Astrocyte (in vitro differentiated cells and primary cell): ENCODE results near the gene MOCS3.

Experiments
- EZH2 ChIP-seq: IDR thresholded peaks from 2 replicates; pipeline ENCODE4 v1.6.1; 2012; ENCODE audit warnings: mild to moderate bottlenecking, low read length, inconsistent platforms; ENCODE audit not compliant: insufficient read depth
- TF ChIP-seq, protein P1 (sequence below): IDR thresholded peaks from 2 replicates; pipeline ENCODE4 v1.5.1; 2011; ENCODE audit warnings: low read depth, mild to moderate bottlenecking, inconsistent platforms, low read length, moderate library complexity; ENCODE audit not compliant: insufficient read depth

DNA sequence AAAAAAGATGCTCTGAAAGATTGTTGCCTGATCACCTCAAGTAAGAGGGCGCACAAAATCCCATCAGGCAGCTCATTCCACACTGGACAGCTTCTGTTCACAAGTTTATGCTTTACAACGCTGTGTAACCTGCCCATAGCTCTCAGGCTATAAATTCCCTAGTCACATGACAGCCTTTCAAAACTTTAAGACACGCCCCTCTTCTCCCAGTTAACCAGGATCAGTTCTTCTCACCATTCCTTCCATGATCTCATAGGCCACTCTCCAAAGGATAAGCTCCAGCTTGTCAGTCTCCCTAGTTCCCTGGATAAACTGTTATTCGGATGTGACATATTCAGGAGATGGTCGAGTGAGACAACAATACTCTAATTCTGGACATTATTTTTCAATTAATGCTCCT, 42.4 kb upstream of the MOCS3 start:
- TF ChIP-seq, protein P1, sequence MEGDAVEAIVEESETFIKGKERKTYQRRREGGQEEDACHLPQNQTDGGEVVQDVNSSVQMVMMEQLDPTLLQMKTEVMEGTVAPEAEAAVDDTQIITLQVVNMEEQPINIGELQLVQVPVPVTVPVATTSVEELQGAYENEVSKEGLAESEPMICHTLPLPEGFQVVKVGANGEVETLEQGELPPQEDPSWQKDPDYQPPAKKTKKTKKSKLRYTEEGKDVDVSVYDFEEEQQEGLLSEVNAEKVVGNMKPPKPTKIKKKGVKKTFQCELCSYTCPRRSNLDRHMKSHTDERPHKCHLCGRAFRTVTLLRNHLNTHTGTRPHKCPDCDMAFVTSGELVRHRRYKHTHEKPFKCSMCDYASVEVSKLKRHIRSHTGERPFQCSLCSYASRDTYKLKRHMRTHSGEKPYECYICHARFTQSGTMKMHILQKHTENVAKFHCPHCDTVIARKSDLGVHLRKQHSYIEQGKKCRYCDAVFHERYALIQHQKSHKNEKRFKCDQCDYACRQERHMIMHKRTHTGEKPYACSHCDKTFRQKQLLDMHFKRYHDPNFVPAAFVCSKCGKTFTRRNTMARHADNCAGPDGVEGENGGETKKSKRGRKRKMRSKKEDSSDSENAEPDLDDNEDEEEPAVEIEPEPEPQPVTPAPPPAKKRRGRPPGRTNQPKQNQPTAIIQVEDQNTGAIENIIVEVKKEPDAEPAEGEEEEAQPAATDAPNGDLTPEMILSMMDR, result no peak
- TF ChIP-seq EZH2, result no peak
